ENCODE results near the gene TMSB4X.

DNA sequence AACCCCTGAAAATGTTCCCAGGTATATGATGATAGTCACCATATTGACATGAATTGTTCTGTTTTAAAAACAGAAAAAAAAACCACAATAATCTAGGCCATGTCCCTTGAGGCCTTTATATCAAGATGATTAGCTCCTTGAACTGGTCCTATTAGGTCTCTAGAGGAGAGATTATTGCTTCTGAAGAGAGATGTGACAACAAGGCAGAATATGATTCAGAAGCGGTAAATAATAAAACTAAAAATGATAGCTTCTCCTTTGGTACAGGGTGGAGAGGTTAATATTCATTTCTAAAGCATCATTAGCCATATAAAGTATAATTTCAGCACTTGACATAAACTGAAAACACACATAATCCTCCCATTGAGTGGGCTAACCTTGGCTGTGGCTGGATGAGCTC is 42.7 kb upstream of the TMSB4X start:
- TF ChIP-seq ZNF274 (IDR thresholded peaks at IDR 0.05; ENCODE audit: low read depth, low read length) (no peak), YY1 (IDR thresholded peaks at IDR 0.05; ENCODE audit: insufficient read depth, insufficient read length) (no peak), SUZ12 (IDR thresholded peaks at IDR 0.05; ENCODE audit: extremely low read depth, insufficient read depth, insufficient read length) (no peak)

Measured in NT2/D1 (cell line).